Measurements from ENCODE around the gene CLNK.

The CLNK gene

DNA sequence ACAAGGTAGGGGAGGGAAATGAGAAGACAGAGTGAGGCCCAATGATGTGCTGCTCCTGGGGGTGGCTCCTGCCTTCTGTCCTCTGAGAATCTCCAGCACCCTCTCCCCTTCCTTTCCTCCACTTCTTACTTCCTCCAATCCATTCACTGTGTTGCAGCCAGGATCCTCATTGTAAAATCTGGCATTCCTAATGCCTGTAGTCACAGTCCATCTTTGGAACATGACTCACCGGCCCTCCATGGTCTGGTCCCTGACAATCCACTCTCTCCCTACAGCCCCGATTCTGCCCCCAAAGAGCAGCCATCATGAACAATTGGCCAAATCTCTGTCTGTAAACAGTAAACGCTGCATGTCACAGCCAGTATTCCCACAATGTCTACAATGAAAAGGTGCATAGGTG is 72.9 kb downstream of the CLNK start:
- TF ChIP-seq, protein P1, sequence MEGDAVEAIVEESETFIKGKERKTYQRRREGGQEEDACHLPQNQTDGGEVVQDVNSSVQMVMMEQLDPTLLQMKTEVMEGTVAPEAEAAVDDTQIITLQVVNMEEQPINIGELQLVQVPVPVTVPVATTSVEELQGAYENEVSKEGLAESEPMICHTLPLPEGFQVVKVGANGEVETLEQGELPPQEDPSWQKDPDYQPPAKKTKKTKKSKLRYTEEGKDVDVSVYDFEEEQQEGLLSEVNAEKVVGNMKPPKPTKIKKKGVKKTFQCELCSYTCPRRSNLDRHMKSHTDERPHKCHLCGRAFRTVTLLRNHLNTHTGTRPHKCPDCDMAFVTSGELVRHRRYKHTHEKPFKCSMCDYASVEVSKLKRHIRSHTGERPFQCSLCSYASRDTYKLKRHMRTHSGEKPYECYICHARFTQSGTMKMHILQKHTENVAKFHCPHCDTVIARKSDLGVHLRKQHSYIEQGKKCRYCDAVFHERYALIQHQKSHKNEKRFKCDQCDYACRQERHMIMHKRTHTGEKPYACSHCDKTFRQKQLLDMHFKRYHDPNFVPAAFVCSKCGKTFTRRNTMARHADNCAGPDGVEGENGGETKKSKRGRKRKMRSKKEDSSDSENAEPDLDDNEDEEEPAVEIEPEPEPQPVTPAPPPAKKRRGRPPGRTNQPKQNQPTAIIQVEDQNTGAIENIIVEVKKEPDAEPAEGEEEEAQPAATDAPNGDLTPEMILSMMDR (IDR thresholded peaks at IDR 0.05) = no peak

DNA sequence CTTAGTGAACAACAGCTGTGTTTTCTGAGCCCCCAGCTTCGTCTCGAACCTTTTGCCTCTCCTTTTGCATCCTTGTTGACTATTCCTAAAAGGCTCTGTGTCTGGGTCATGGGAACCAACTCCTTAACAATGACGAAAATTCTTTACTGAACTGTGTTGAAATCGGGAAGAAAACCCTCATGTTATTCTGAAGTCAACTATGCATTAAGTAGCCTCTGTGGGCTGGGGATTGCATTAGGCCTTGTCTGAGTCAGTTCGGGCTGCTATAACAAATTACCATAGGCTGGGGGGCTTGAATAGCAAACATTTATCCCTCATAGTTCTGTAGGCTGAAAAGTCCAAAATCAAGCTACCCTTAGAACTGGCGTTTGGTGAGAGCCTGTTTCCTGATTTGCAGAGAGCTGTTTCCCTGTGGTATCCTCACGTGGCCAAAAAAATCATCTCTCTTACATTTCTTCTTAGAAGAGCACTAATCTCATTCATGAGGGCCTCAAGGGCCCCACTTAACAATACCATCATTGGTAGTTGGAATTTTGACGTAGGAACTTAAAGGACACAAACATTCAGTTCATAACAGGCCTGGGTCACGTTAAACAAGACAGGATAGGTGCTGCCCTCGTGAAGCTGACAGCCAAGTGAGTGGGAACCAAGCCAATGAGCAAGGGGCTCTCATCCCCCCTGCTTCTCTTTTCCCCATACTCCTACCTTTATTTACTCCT is 75.9 kb downstream of the CLNK start:
- Histone ChIP-seq H3K27me3 (no peaks in the 10 kb centered on the region), H3K36me3 (no peaks in the 10 kb centered on the region), H3K27ac (no peak overlapping the region), H3K4me3 (no peak overlapping the region), H3K9me3 (no peaks in the 10 kb centered on the region), H3K4me1 (no peaks in the 10 kb centered on the region)
- no peak for DNase-seq
- TF ChIP-seq, protein P1 (IDR thresholded peaks at IDR 0.05) = no peak
- intact Hi-C loops (cut with DNase I; ENCODE audit: low total_unique reads) = no loop called here

More for the DNA sequence above, 72.9 kb downstream of the CLNK start:
- Histone ChIP-seq H3K4me1 (no peaks in the 10 kb centered on the region), H3K36me3 (no peaks in the 10 kb centered on the region), H3K9me3 (no peaks in the 10 kb centered on the region), H3K4me3 (no peak overlapping the region), H3K27ac (no peak overlapping the region), H3K27me3 (no peaks in the 10 kb centered on the region)
- DNase-seq = no peak
- intact Hi-C loops (cut with DNase I; ENCODE audit: low total_unique reads) = no loop called here

DNA sequence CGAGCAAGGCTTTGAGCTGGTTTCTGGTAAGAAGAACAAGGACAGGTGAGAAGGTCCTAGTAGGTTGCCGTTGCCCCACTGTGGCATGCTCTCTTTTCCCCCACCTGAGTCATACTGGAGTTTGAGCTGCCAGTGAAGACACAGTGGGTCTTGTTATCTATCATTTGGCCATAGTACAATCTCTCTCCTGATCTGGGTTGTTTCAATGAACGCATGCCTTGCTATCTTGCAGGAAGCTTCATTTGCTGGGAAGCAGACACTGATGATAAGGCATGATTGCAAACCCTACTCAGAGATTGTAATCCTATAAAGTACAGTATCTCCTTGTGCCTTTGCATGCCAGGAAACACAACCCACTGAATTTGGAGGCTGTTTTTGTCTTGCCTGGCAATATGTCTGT is 77.4 kb downstream of the CLNK start:
- H3K27ac ChIP-seq = no peak overlapping the region
- no peak overlapping the region for H3K4me3 ChIP-seq
- intact Hi-C loops (cut with DNase I; ENCODE audit: low total_unique reads) = no loop called here

DNA sequence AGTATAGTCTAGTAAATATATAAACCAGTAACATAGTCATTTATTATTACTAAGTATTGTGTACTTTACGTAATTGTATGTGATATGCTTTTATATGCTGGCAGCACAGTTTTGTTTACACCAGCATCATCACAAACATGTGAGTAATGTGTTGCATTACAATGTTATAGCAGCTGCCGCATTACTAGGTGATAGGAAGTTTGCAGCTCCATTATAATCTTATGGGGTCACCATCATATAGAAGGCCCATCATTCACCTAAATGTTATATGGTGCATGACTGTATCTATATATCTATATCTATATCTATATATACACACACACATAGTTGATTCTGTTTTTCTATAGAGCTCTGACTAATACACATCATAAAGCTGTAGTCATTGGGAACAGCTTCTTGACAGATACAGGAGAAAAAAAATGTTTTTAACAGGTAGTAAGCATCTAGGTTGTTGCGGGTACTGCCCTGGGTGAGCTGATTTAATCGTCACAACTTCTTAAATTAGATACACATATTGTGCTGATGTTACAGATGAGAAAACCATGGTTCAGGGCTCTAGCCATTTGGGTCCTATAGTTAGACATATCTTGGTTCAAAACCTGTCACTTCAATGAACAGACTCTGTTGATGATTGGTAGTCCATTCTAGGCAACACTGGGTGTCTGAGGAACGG is 77.9 kb downstream of the CLNK start:
- Histone ChIP-seq H3K27me3 (no peaks in the 10 kb centered on the region), H3K4me1 (no peaks in the 10 kb centered on the region), H3K36me3 (no peaks in the 10 kb centered on the region), H3K27ac (no peak overlapping the region), H3K9me3 (no peaks in the 10 kb centered on the region), H3K4me3 (no peak overlapping the region)
- no peak for DNase-seq
- intact Hi-C loops (cut with DNase I; ENCODE audit: low total_unique reads) = no loop called here
- TF ChIP-seq, protein P1 (IDR thresholded peaks at IDR 0.05) = no peak

More for the DNA sequence above, 77.4 kb downstream of the CLNK start:
- Histone ChIP-seq H3K4me1 (no peaks in the 10 kb centered on the region), H3K36me3 (no peaks in the 10 kb centered on the region), H3K27me3 (no peaks in the 10 kb centered on the region), H3K9me3 (no peaks in the 10 kb centered on the region)
- DNase-seq = no peak
- TF ChIP-seq, protein P1 (IDR thresholded peaks at IDR 0.05) = no peak

DNA sequence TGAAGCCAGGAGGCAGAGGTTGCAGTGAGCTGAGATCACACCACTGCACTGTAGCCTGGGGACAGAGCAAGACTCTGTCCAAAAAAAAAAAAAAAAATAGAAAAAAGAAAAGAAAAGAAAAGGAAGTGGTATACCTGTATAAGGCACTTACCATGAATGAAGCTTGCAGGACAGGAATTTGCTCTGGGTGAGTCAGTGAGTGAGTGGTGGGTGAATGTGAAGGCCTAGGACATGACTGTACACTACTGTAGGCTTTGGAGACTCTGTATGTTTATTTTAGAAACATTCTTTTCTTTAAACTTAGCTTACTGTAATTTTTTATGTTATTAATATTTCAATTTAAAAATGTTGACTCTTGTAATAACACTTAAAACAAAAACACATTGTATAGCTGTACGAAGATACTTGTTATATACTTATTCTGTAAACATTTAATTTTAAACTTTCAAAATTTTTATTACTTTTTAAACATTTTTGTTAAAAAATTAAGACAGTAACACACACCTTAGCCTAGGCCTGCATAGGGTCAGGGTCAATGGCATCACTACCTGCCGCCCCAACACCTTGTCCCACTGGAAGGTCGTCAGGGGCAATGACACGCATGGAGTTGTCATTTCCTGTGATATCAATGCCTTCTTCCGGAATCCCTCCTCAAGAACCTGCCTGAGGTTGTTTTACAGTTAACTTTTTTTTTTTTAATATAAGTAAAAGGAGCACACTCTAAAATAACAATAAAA is 78.7 kb downstream of the CLNK start:
- Histone ChIP-seq H3K27ac (no peak overlapping the region), H3K4me3 (no peak overlapping the region), H3K36me3 (no peaks in the 10 kb centered on the region), H3K27me3 (no peaks in the 10 kb centered on the region), H3K9me3 (no peaks in the 10 kb centered on the region), H3K4me1 (no peaks in the 10 kb centered on the region)
- intact Hi-C loops (cut with DNase I; ENCODE audit: low total_unique reads) = no loop called here
- TF ChIP-seq, protein P1 (IDR thresholded peaks at IDR 0.05) = no peak
- no peak for DNase-seq

Measured in tibial artery (tissue), 4 donors.